ENCODE results near the gene ZNF516.

ZNF516 gene

DNA sequence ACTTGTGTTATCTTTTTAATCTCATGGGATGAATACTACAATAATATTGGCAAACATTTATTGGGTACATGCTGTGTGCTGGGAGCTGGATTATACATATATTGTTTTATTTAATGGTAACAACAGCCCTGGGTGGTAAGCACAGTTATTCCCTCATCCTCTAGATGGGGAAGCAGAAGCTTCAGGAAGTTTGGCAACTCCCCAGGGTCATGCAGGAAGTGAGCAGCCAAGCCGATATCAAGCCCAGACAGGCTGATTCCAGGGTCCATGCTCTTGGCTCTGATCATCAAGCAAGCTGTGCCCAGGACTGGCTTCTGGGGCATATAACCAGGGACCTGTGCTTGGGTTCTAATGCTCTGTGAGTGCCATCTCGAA lies 155.8 kb downstream of the ZNF516 start:
- no peak for DNase-seq (ENCODE audit: low read depth)

- DNase-seq (ENCODE audit: low read depth): no peak
Measured at GRCh38 chr18:76338619-76339245, 156.3 kb downstream of the ZNF516 start.

DNA sequence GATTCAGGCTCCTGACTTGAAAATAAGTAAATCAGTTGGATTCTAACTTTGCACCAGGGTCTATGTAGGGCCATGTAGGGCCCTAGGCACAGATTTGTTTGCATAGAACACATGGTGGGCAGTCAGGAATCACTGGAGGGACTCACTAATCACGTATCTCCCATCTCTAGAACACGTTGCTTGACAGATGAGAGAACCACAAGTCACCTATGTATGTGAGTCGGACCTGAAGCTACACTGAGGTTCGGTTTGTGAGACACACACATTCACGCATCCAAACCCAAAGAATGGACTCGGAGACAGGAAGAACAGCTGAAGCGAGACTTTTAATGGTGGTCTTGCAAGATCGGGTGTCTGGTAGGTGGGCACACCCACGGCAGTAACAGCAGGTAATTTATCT lies 157.0 kb downstream of the ZNF516 start:
- no peak for DNase-seq (ENCODE audit: low read depth)

DNA sequence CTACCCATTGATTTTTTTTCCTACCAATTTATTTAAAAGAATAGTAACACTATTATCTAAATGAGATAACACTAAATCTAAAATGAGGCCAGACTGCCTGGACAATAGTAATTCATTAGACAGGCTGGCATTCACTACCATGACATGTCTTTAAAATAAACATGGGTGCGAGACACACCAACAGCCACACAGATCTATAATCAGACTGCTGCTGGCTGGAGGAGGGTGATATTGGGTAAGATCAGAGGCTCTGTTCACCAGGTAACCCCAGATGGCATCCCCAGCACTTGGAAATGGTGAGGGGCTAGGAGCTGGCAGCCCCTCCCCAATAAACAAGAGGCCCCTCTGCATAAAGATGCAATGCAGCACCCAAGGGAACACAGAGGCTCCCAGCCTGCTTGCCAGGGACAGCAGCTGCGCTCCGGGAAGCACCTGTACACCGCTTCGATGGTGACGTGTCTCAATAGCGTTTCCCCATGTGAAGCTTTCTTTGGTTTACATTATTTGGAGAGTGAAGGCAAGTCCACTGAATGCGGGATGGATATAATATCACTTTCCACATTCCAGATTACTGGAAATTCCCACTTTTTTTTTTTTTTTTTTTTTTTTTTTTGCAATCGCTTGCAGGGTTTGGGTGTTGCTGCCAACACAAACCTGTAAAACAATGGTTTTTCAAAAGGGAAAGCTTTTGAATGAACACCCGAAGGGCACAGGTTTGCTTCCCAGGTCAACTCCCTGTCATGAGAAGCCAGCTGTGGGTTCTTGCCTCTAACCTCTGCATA lies 159.0 kb downstream of the ZNF516 start:
- no peak for DNase-seq (ENCODE audit: low read depth)

DNA sequence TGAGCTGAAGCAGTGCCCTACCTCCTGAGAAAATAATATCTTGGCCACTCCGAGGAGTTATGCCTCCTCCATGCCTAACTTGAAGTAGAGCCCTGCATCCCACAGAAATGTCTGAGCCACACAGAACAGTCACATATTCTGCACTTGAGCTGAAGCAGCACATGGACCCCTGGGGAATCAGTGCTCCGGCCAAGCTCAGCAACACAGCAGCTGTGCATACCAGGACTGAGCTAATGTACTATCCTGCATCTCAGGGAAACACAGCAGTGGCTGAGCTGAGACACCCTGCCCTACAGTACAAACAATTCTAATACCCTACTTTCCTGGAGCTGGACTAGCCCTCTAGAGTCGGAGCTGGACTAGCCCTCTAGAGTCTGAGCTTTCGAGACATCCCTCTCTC lies 166.9 kb downstream of the ZNF516 start:
- no peak for DNase-seq (ENCODE audit: low read depth)

- DNase-seq (ENCODE audit: low read depth): no peak
Measured at GRCh38 chr18:76323891-76324290, 171.2 kb downstream of the ZNF516 start.

GRCh38 chr18:76322686-76323085 lies 172.4 kb downstream of the ZNF516 start:
- no peak for DNase-seq (ENCODE audit: low read depth)

DNA sequence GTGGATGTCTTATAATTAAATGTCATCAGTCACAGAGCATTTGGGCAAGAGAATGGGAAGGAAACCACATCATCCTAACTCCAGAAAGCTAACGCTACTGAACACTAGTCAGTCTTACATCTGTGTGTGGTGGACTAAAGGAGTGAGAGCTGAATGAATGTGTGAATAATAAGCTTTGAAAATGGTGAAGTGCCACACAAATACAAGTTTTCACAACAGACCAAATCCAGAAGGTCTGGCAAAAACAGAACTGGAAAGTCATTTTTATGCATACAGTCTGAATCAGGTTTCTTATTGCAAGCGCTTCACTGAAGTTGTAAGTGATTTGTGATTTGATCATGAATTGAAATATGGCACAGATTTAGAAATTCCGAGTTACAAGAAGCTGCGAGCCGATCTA lies 175.7 kb downstream of the ZNF516 start:
- DNase-seq (ENCODE audit: low read depth): no peak

- DNase-seq (ENCODE audit: low read depth): no peak
Measured at GRCh38 chr18:76318607-76319006, 176.4 kb downstream of the ZNF516 start.

- DNase-seq (ENCODE audit: low read depth): no peak
Measured at GRCh38 chr18:76317136-76317535, 177.9 kb downstream of the ZNF516 start.

GRCh38 chr18:76315722-76316230 lies 179.3 kb downstream of the ZNF516 start:
- DNase-seq (ENCODE audit: low read depth): no peak

DNA sequence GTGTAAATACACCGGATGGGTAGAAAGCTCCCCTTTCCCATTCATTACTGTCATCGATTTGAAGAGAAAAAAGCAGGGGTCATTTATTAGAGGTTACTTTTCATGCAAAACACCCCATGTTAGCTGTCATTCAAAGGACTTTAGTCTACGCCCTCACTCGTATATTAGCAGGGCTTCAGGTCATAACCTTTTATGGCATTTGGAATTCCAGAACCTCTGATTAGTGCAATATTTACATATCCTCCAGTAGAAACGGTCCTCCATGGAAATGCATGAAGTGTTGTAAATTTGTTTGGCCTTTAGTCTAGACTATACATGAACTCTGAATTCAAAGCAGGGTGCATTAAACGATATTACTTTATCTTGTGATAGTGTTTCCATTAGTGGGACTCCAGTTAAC lies 180.5 kb downstream of the ZNF516 start:
- DNase-seq (ENCODE audit: low read depth): no peak

GRCh38 chr18:76314015-76314414 lies 181.0 kb downstream of the ZNF516 start:
- DNase-seq (ENCODE audit: low read depth): no peak
